ENCODE data around the gene TAS2R31.

The TAS2R31 gene, protein sequence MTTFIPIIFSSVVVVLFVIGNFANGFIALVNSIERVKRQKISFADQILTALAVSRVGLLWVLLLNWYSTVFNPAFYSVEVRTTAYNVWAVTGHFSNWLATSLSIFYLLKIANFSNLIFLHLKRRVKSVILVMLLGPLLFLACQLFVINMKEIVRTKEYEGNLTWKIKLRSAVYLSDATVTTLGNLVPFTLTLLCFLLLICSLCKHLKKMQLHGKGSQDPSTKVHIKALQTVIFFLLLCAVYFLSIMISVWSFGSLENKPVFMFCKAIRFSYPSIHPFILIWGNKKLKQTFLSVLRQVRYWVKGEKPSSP

DNA sequence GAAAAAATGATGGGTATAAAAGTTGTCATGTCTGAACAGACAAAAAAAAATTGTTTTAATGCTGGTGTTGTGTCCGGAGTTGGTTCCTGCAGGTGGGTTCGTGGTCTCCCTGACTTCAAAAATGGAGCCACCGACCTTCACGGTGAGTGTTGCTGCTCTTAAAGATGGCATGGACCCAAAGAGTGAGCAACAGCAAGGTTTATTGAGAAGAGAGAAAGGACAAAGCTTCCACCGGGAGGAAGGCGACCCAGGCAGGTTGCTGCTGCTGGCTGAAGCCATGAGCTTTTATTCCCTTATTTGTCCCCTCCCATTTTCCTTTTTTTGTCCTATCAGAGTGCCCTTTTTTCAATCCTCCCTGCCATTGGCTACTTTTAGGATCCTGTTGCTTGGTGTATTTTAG is at the start of gene TAS2R31:
TSS of gene TAS2R31 (minus strand) at position 101 of the 400 bp plus-strand sequence. CDS start at position 29, 72 bp downstream.
- in situ Hi-C loops (cut with HindIII; ENCODE audit: low sequenced_read_pairs), result no loop called here
- H3K4me3 ChIP-seq (ENCODE audit: low read depth, low read length), result no peak within 1 kb of the TSS
- TF ChIP-seq, protein P1, sequence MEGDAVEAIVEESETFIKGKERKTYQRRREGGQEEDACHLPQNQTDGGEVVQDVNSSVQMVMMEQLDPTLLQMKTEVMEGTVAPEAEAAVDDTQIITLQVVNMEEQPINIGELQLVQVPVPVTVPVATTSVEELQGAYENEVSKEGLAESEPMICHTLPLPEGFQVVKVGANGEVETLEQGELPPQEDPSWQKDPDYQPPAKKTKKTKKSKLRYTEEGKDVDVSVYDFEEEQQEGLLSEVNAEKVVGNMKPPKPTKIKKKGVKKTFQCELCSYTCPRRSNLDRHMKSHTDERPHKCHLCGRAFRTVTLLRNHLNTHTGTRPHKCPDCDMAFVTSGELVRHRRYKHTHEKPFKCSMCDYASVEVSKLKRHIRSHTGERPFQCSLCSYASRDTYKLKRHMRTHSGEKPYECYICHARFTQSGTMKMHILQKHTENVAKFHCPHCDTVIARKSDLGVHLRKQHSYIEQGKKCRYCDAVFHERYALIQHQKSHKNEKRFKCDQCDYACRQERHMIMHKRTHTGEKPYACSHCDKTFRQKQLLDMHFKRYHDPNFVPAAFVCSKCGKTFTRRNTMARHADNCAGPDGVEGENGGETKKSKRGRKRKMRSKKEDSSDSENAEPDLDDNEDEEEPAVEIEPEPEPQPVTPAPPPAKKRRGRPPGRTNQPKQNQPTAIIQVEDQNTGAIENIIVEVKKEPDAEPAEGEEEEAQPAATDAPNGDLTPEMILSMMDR (IDR thresholded peaks at IDR 0.05; ENCODE audit: low read depth, low read length), result no peak
- DNase-seq (ENCODE audit: low read depth, low spot score), result no peak

- no peak for DNase-seq (ENCODE audit: low read depth, low spot score)
- TF ChIP-seq, protein P1 (IDR thresholded peaks at IDR 0.05; ENCODE audit: low read depth, low read length), result no peak
- H3K4me3 ChIP-seq (ENCODE audit: low read depth, low read length), result no peak overlapping the region
- in situ Hi-C loops (cut with HindIII; ENCODE audit: low sequenced_read_pairs), result no loop called here
These were observed 47.0 kb upstream of the TAS2R31 start for GRCh38 chr12:11078246-11078645.

GRCh38 chr12:11075642-11076041 is 44.4 kb upstream of the TAS2R31 start:
- TF ChIP-seq, protein P1 (IDR thresholded peaks at IDR 0.05; ENCODE audit: low read depth, low read length), result no peak
- in situ Hi-C loops (cut with HindIII; ENCODE audit: low sequenced_read_pairs), result no loop called here
- DNase-seq (ENCODE audit: low read depth, low spot score), result no peak
- no peak overlapping the region for H3K4me3 ChIP-seq (ENCODE audit: low read depth, low read length)

DNA sequence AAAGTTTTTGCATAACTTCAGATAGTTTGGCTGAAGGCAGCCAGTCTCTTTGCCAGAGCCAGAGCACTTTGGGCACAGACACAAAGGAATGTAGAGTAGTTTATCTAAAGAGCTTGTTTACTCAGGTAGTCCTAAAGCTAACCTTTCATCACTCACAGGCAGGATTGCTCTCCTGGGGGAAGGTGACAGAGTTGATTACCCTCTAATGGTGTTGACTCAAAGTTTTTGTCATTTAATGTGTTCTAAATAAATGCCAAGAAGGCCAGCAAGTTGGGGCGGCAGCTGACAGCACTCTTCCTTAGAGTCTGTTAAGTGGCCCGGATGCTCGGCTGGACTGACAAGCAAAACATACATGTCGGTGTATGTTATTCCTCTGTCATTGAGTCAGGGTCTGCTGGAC is 40.2 kb upstream of the TAS2R31 start:
- H3K4me3 ChIP-seq (ENCODE audit: low read depth, low read length), result no peak overlapping the region
- in situ Hi-C loops (cut with HindIII; ENCODE audit: low sequenced_read_pairs), result no loop called here
- DNase-seq (ENCODE audit: low read depth, low spot score), result no peak
- TF ChIP-seq, protein P1 (IDR thresholded peaks at IDR 0.05; ENCODE audit: low read depth, low read length), result no peak

GRCh38 chr12:11070999-11071398 is 39.8 kb upstream of the TAS2R31 start:
- in situ Hi-C loops (cut with HindIII; ENCODE audit: low sequenced_read_pairs), result no loop called here
- TF ChIP-seq, protein P1 (IDR thresholded peaks at IDR 0.05; ENCODE audit: low read depth, low read length), result no peak
- DNase-seq (ENCODE audit: low read depth, low spot score), result no peak
- no peak overlapping the region for H3K4me3 ChIP-seq (ENCODE audit: low read depth, low read length)

GRCh38 chr12:11069854-11070365 is 38.7 kb upstream of the TAS2R31 start:
- DNase-seq (ENCODE audit: low read depth, low spot score), result no peak
- in situ Hi-C loops (cut with HindIII; ENCODE audit: low sequenced_read_pairs), result no loop called here
- TF ChIP-seq, protein P1 (IDR thresholded peaks at IDR 0.05; ENCODE audit: low read depth, low read length), result no peak
- no peak overlapping the region for H3K4me3 ChIP-seq (ENCODE audit: low read depth, low read length)
